ENCODE measurements around the gene SLC50A1. TPM values are rescaled to one million over a fixed set of nuclear protein-coding genes. Genes with fewer than 3 reads are reported as not detected.
A peak's percentile ranks its signal among the peaks of the same experiment; 100 is the strongest.

The SLC50A1 gene
- total RNA-seq, 1 donor = 22.4 TPM

- no peak overlapping the region for H3K4me3 ChIP-seq (ENCODE audit: low read length)
- H3K27me3 ChIP-seq (ENCODE audit: insufficient read depth, low read length) = no peaks in the 10 kb centered on the region
These were observed 33.0 kb downstream of the SLC50A1 start for GRCh38 chr1:155168456-155169210.

GRCh38 chr1:155169541-155169940 is 33.9 kb downstream of the SLC50A1 start:
- Histone ChIP-seq H3K27me3 (ENCODE audit: insufficient read depth, low read length) (no peaks in the 10 kb centered on the region), H3K9me3 (ENCODE audit: low read depth, low read length) (no peaks in the 10 kb centered on the region), H3K4me1 (ENCODE audit: insufficient read depth, low read length) (peaks cover 38% of the 10 kb centered on the region), H3K4me3 (ENCODE audit: low read length) (no peak overlapping the region)

More at GRCh38 chr1:155168456-155169210, 33.0 kb downstream of the SLC50A1 start:
- H3K9me3 ChIP-seq (ENCODE audit: low read depth, low read length) = no peaks in the 10 kb centered on the region
- H3K4me1 ChIP-seq (ENCODE audit: insufficient read depth, low read length) = peaks cover 29% of the 10 kb centered on the region

GRCh38 chr1:155170101-155170785 is 34.6 kb downstream of the SLC50A1 start:
- no peaks in the 10 kb centered on the region for H3K9me3 ChIP-seq (ENCODE audit: low read depth, low read length)
- no peak overlapping the region for H3K4me3 ChIP-seq (ENCODE audit: low read length)
- no peaks in the 10 kb centered on the region for H3K27me3 ChIP-seq (ENCODE audit: insufficient read depth, low read length)

GRCh38 chr1:155170806-155171205 is 35.2 kb downstream of the SLC50A1 start:
- H3K4me1 ChIP-seq (ENCODE audit: insufficient read depth, low read length) = peaks cover 42% of the 10 kb centered on the region
- no peaks in the 10 kb centered on the region for H3K27me3 ChIP-seq (ENCODE audit: insufficient read depth, low read length)
- H3K4me3 ChIP-seq (ENCODE audit: low read length) = no peak overlapping the region
- no peaks in the 10 kb centered on the region for H3K9me3 ChIP-seq (ENCODE audit: low read depth, low read length)

More at GRCh38 chr1:155170101-155170785, 34.6 kb downstream of the SLC50A1 start:
- peaks cover 42% of the 10 kb centered on the region for H3K4me1 ChIP-seq (ENCODE audit: insufficient read depth, low read length)

GRCh38 chr1:155171836-155172731 is 36.4 kb downstream of the SLC50A1 start:
- H3K27me3 ChIP-seq (ENCODE audit: insufficient read depth, low read length) = no peaks in the 10 kb centered on the region
- no peaks in the 10 kb centered on the region for H3K9me3 ChIP-seq (ENCODE audit: low read depth, low read length)
- peak overlapping the region; percentile 97 for H3K4me3 ChIP-seq (ENCODE audit: low read length)
- H3K4me1 ChIP-seq (ENCODE audit: insufficient read depth, low read length) = peaks cover 42% of the 10 kb centered on the region

- Histone ChIP-seq H3K9me3 (ENCODE audit: low read depth, low read length) (no peaks in the 10 kb centered on the region), H3K4me1 (ENCODE audit: insufficient read depth, low read length) (peaks cover 36% of the 10 kb centered on the region), H3K27me3 (ENCODE audit: insufficient read depth, low read length) (no peaks in the 10 kb centered on the region), H3K4me3 (ENCODE audit: low read length) (peak within 1 kb of the TSS; percentile 97)
These were observed 37.3 kb downstream of the SLC50A1 start, which contains the start of gene KRTCAP2 for GRCh38 chr1:155172732-155173477. KRTCAP2 (minus strand) TSS chr1:155173304; CDS start chr1:155173224, 80 bp downstream.

GRCh38 chr1:155173478-155174323 is 38.0 kb downstream of the SLC50A1 start, which contains the start of gene TRIM46:
TRIM46 (plus strand) TSS chr1:155173849; CDS start chr1:155173967, 118 bp downstream.
- Histone ChIP-seq H3K4me1 (ENCODE audit: insufficient read depth, low read length) (peaks cover 35% of the 10 kb centered on the region), H3K27me3 (ENCODE audit: insufficient read depth, low read length) (no peaks in the 10 kb centered on the region), H3K9me3 (ENCODE audit: low read depth, low read length) (no peaks in the 10 kb centered on the region), H3K4me3 (ENCODE audit: low read length) (peak within 1 kb of the TSS; percentile 97)

- Histone ChIP-seq H3K27me3 (ENCODE audit: insufficient read depth, low read length) (no peaks in the 10 kb centered on the region), H3K4me1 (ENCODE audit: insufficient read depth, low read length) (peaks cover 35% of the 10 kb centered on the region), H3K4me3 (ENCODE audit: low read length) (peak overlapping the region; percentile 97), H3K9me3 (ENCODE audit: low read depth, low read length) (no peaks in the 10 kb centered on the region)
These were observed 39.0 kb downstream of the SLC50A1 start for GRCh38 chr1:155174324-155175280.

- H3K27me3 ChIP-seq (ENCODE audit: insufficient read depth, low read length) = no peaks in the 10 kb centered on the region
- no peak overlapping the region for H3K4me3 ChIP-seq (ENCODE audit: low read length)
- H3K4me1 ChIP-seq (ENCODE audit: insufficient read depth, low read length) = peaks cover 35% of the 10 kb centered on the region
These were observed 39.8 kb downstream of the SLC50A1 start for GRCh38 chr1:155175281-155175926.

GRCh38 chr1:155175927-155176371 is 40.3 kb downstream of the SLC50A1 start:
- no peaks in the 10 kb centered on the region for H3K27me3 ChIP-seq (ENCODE audit: insufficient read depth, low read length)
- no peak overlapping the region for H3K4me3 ChIP-seq (ENCODE audit: low read length)
- H3K4me1 ChIP-seq (ENCODE audit: insufficient read depth, low read length) = peaks cover 35% of the 10 kb centered on the region
- no peaks in the 10 kb centered on the region for H3K9me3 ChIP-seq (ENCODE audit: low read depth, low read length)

More at GRCh38 chr1:155175281-155175926, 39.8 kb downstream of the SLC50A1 start:
- H3K9me3 ChIP-seq (ENCODE audit: low read depth, low read length) = no peaks in the 10 kb centered on the region

GRCh38 chr1:155176544-155177071 is 41.0 kb downstream of the SLC50A1 start:
- no peaks in the 10 kb centered on the region for H3K9me3 ChIP-seq (ENCODE audit: low read depth, low read length)
- no peaks in the 10 kb centered on the region for H3K27me3 ChIP-seq (ENCODE audit: insufficient read depth, low read length)
- no peak overlapping the region for H3K4me3 ChIP-seq (ENCODE audit: low read length)
- H3K4me1 ChIP-seq (ENCODE audit: insufficient read depth, low read length) = peaks cover 35% of the 10 kb centered on the region

All from mononuclear cell (primary cell).